D341Med (cell line): Measurements from ENCODE around the gene LYL1.
A peak's percentile ranks its signal among the peaks of the same experiment; 100 is the strongest.

Source experiments
- DNase-seq: peaks from one replicate; pipeline ENCODE4 v3.0.0; 2012; ENCODE audit warnings: low spot score

LYL1 gene

DNA sequence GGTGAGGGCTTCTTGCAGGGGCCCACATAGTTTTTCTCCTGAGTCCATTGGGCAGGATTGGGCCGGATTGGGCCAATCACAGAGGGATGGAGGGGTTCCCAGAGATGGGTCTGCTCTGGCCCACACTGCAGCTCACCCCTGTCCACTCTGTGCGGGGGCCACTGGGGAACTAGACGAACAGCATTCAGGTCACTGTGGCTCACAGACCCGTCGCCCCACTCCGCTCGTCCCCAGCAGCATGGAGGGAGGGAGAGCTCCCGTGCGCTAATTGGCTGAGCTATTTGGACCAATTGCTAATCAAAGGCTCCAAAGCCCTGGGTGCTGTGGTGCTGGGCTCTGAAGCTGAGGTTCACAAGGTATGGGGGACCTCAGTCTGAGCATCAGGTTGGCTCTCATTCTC, 26.7 kb upstream of the LYL1 start:
- no peak for DNase-seq

DNA sequence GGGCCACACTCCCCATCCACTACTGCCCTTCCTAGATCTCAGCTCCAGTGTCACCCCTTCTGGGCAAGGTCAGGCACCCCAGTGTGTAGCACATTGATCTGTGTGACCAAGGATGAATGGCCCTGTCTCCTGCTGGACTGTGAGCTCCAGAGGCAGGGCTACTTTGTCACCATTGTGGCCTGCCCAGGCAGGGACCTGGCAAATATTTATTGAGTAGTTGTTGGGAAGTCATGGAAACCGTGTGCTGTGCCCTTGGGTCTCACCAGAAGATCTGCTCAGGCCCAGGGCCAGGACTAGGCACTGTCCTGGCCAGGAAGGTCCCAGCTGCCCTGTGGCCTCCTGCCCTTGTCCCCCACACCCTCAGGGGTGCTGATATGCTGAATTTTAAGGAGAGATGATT, 25.9 kb upstream of the LYL1 start:
- DNase-seq = no peak

- DNase-seq = no peak
These were observed 25.3 kb upstream of the LYL1 start for GRCh38 chr19:13127811-13128575.

DNA sequence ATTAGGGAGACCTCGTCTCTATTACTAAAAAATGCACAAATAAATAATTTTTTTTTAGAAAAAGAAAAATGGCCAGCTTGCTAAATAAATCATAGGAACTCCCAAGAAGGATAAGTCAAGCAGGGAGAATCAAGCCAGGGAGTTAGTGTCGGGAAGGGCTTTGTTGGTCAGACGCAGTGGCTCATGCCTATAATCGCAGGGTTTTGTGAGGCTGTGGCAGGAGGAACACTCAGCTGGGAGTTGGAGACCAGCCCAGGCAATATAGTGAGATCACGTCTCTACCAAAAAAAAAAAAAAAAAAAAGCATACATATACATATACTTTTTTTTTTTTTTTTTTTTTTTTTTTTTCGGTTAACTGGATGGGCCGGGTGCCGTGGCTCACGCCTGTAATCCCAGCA, 24.4 kb upstream of the LYL1 start:
- no peak for DNase-seq

- no peak for DNase-seq
These were observed 20.6 kb upstream of the LYL1 start for GRCh38 chr19:13122980-13123957.

DNA sequence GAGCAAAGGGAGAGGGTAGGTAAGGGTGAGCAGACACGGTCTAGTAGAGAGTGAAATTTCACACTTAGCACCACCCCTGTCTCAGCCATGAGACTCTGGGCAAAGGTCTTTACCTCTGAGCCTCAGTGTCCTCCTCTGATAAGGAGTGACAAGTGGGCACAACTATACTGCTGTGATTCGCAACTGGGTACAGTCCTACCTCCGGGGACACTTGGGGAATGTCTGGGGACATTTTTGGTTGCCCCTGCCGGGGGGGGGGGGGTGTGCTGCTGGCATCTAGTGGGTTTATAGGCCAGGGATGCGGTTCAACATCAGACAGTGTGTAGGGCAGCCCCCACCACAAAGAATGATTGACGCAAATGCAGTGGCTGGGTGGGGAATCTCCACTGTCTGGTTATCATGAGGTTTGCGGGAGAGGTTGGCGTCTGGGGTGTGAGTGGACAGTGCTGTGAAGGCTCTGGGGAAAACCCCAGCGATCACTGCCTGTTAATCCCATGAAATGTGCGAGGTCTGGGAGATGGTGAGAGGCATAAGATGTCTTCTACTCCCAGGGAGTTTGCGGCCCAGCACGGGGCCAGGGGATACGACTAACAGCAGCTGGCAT, 19.7 kb upstream of the LYL1 start:
- DNase-seq = no peak

GRCh38 chr19:13121551-13122274, 19.1 kb upstream of the LYL1 start:
- no peak for DNase-seq

- no peak for DNase-seq
These were observed 18.2 kb upstream of the LYL1 start for GRCh38 chr19:13120817-13121216.

GRCh38 chr19:13120031-13120430, 17.4 kb upstream of the LYL1 start:
- DNase-seq = no peak

DNA sequence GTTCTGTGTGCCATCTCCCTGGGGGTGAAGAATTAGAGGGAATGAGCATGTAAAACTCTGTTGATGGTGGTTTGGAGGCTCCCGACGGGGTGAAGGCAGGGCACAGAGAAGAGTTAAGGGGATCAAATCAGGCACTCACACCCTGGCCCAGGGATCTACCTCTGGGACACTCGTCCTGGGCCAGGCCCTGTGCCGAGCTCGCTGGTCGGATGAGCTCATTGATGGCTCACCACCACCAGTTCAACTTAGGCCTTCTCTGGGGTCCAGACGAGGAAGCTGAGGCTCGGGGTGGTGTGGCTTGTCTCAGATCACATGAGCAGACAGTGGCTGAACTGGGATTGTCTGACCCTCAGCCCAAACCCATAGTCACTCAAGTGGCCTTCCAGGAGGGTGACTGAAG, 17.0 kb upstream of the LYL1 start:
- no peak for DNase-seq

- peak; percentile 64 for DNase-seq
These were observed 16.0 kb upstream of the LYL1 start for GRCh38 chr19:13118424-13119193.

GRCh38 chr19:13117772-13118423, 15.2 kb upstream of the LYL1 start, which contains the start of gene NACC1:
TSS of gene NACC1 (plus strand) at chr19:13118264. CDS start at chr19:13135208, 16,944 bp downstream.
- peak; percentile 100 for DNase-seq

GRCh38 chr19:13117176-13117771, 14.6 kb upstream of the LYL1 start:
- no peak for DNase-seq

- DNase-seq = peak; percentile 93
These were observed 13.9 kb upstream of the LYL1 start, which contains the start of gene TRMT1 for GRCh38 chr19:13116282-13117175. TSS of gene TRMT1 (minus strand) at chr19:13116740. CDS start at chr19:13116399, 341 bp downstream.

DNA sequence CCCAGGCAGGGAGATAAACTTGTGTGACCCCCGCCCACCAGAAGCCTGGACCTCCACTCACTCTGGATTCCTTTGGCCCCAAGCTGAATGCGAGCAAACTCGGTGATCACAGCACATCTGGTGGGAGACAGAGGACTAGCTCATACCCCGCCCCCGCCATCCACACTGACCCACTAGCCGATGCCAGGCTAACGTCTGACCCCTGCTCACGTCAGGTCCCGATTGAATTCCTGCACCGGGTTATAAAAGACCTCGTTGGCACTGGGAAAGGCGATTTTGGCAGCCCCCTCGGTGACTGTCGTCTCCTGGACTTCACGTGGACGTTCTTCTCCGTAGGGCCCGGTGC, 13.3 kb upstream of the LYL1 start:
- no peak for DNase-seq

- no peak for DNase-seq
These were observed 9.9 kb upstream of the LYL1 start for GRCh38 chr19:13112555-13112954.

- DNase-seq = no peak
These were observed 7.5 kb upstream of the LYL1 start for GRCh38 chr19:13110099-13110610.

GRCh38 chr19:13109361-13110098, 6.9 kb upstream of the LYL1 start:
- DNase-seq = no peak
